ENCODE data around the gene TIMM8B. TPM values are rescaled to one million over a fixed set of nuclear protein-coding genes. Genes with fewer than 3 reads are reported as not detected.

The TIMM8B gene
- total RNA-seq, 1 experiment from 2014 or later, result 62.1 TPM

DNA sequence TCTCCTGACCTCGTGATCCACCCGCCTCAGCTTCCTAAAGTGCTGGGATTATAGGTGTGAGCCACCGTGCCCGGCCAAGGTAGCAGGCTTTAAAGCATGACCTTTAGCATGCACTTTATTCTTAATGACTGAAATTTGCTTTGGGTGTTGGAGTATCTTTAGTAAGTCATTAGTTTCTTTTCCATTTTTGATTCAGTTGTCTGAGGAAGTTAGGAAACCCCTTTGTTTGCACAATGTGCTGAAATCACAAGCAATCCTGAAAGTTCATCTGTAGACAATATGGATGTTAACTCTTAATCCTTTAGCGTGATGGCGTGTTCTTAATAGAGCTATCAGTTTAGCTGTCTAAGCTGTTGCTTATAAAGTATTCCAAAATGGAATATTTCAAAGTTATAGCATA lies 16.9 kb upstream of the TIMM8B start:
- H3K79me2 ChIP-seq (ENCODE audit: insufficient read depth, low read length), result no peaks in the 10 kb centered on the region
- intact Hi-C loops (cut with micrococcal nuclease), result no loop called here
- ChIA-PET CTCF (interaction anchor here (1.0 kb wide), 1 partner anchor 10 kb away, joined by 3 read pairs; no protein-coding TSS in a partner anchor), POLR2A (no interaction called here), RAD21 (ENCODE audit: low non-redundant PET in 1 of 2, low total read pairs in 2 of 2, uncharacterized antibody in 2 of 2, unreplicated experiment in 2 of 2) (no interaction called here)
- H3K4me2 ChIP-seq (ENCODE audit: low read length), result 0 out of 2 replicates have a peak overlapping the region, but pooled peaks have one; percentile 6
- H3K9ac ChIP-seq (ENCODE audit: low read length), result no peak overlapping the region
- H3K36me3 ChIP-seq (ENCODE audit: control insufficient read depth in 1 of 2, insufficient read depth in 2 of 2, low read length in 2 of 2), result no peaks in the 10 kb centered on the region
- H4K20me1 ChIP-seq (ENCODE audit: insufficient read depth), result no peaks in the 10 kb centered on the region
- H3K9me3 ChIP-seq (ENCODE audit: control insufficient read depth in 1 of 2, insufficient read depth in 1 of 2, low read depth in 1 of 2, low read length in 2 of 2), result no peaks in the 10 kb centered on the region
- H2AFZ ChIP-seq (ENCODE audit: low read depth, low read length, poor library complexity, severe bottlenecking), result no peak overlapping the region
- ATAC-seq (no peak), DNase-seq (ENCODE audit: low read depth, low spot score) (no peak)
- H3K4me3 ChIP-seq (replicated peaks in 1 of 2; ENCODE audit: low read depth in 1 of 2, low read length in 2 of 2), result no peak overlapping the region
- TF ChIP-seq SRF (IDR thresholded peaks at IDR 0.05; ENCODE audit: low read depth) (no peak), EZH2 (IDR thresholded peaks at IDR 0.05) (no peak), TCF7L2 (IDR thresholded peaks at IDR 0.05; ENCODE audit: borderline replicate concordance, extremely low read depth, insufficient read depth, insufficient read length) (no peak), EZH2phosphoT487 (IDR thresholded peaks at IDR 0.05; ENCODE audit: borderline replicate concordance) (no peak), ZFX (IDR thresholded peaks at IDR 0.05) (no peak), CBX3 (IDR thresholded peaks at IDR 0.05; ENCODE audit: low read depth) (no peak), SP1 (IDR thresholded peaks at IDR 0.05; ENCODE audit: low read depth) (no peak)
- TF ChIP-seq, protein P1, sequence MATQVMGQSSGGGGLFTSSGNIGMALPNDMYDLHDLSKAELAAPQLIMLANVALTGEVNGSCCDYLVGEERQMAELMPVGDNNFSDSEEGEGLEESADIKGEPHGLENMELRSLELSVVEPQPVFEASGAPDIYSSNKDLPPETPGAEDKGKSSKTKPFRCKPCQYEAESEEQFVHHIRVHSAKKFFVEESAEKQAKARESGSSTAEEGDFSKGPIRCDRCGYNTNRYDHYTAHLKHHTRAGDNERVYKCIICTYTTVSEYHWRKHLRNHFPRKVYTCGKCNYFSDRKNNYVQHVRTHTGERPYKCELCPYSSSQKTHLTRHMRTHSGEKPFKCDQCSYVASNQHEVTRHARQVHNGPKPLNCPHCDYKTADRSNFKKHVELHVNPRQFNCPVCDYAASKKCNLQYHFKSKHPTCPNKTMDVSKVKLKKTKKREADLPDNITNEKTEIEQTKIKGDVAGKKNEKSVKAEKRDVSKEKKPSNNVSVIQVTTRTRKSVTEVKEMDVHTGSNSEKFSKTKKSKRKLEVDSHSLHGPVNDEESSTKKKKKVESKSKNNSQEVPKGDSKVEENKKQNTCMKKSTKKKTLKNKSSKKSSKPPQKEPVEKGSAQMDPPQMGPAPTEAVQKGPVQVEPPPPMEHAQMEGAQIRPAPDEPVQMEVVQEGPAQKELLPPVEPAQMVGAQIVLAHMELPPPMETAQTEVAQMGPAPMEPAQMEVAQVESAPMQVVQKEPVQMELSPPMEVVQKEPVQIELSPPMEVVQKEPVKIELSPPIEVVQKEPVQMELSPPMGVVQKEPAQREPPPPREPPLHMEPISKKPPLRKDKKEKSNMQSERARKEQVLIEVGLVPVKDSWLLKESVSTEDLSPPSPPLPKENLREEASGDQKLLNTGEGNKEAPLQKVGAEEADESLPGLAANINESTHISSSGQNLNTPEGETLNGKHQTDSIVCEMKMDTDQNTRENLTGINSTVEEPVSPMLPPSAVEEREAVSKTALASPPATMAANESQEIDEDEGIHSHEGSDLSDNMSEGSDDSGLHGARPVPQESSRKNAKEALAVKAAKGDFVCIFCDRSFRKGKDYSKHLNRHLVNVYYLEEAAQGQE (IDR thresholded peaks at IDR 0.05; ENCODE audit: low read depth), result no peak
- no TSS peak for BruUV-seq (replicated peaks)
- no peaks in the 10 kb centered on the region for H3K27me3 ChIP-seq (ENCODE audit: insufficient read depth, low read length)
- H3K4me1 ChIP-seq (ENCODE audit: control insufficient read depth in 1 of 2, insufficient read depth in 2 of 2, low read length in 2 of 2), result peaks cover 5 to 35% of the 10 kb centered on the region in 2 experiments; a peak in 3 of 4 replicates
- no peak overlapping the region for H3K27ac ChIP-seq (ENCODE audit: low read depth, low read length)
- H3K9me2 ChIP-seq (ENCODE audit: insufficient read depth), result no peaks in the 10 kb centered on the region

Data from HCT116 (cell line).